ENCODE results near the gene PPP1CC.

- TF ChIP-seq, protein P1, sequence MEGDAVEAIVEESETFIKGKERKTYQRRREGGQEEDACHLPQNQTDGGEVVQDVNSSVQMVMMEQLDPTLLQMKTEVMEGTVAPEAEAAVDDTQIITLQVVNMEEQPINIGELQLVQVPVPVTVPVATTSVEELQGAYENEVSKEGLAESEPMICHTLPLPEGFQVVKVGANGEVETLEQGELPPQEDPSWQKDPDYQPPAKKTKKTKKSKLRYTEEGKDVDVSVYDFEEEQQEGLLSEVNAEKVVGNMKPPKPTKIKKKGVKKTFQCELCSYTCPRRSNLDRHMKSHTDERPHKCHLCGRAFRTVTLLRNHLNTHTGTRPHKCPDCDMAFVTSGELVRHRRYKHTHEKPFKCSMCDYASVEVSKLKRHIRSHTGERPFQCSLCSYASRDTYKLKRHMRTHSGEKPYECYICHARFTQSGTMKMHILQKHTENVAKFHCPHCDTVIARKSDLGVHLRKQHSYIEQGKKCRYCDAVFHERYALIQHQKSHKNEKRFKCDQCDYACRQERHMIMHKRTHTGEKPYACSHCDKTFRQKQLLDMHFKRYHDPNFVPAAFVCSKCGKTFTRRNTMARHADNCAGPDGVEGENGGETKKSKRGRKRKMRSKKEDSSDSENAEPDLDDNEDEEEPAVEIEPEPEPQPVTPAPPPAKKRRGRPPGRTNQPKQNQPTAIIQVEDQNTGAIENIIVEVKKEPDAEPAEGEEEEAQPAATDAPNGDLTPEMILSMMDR (conservative IDR thresholded peaks at IDR 0.05; ENCODE audit: low read length) = no peak
- no peak for TF ChIP-seq EZH2phosphoT487 (IDR thresholded peaks at IDR 0.05; ENCODE audit: borderline replicate concordance, low read depth, low read length)
Measured at GRCh38 chr12:110758922-110759321, 16.2 kb upstream of the PPP1CC start.

Data from OCI-LY7 (cell line).